ENCODE results near the gene GRAMD1A. TPM values are rescaled to one million over a fixed set of nuclear protein-coding genes. Genes with fewer than 3 reads are reported as not detected.
"Not testable (repeated sequence)": the region's sequence is repeated elsewhere in the genome, so short reads cannot be mapped to it uniquely, and the experiment has no call there.

The GRAMD1A gene
- total RNA-seq, 1 donor from 2014 or later, result 88.0 TPM

GRCh38 chr19:34960940-34961679, 39.0 kb upstream of the GRAMD1A start:
- no peak for DNase-seq (ENCODE audit: low read depth)
- Histone ChIP-seq H3K4me3 (ENCODE audit: low read depth, low read length) (no peak overlapping the region), H3K36me3 (ENCODE audit: control insufficient read depth, insufficient read depth, low read length) (peaks cover 13% of the 10 kb centered on the region), H3K27me3 (ENCODE audit: control insufficient read depth, insufficient read depth, low read length) (no peaks in the 10 kb centered on the region)
- TF ChIP-seq CTCF (IDR thresholded peaks at IDR 0.05; ENCODE audit: insufficient read depth, low read length, poor library complexity, severe bottlenecking), result no peak

GRCh38 chr19:34961775-34962686, 38.1 kb upstream of the GRAMD1A start:
- Histone ChIP-seq H3K27me3 (ENCODE audit: control insufficient read depth, insufficient read depth, low read length) (no peaks in the 10 kb centered on the region), H3K36me3 (ENCODE audit: control insufficient read depth, insufficient read depth, low read length) (peaks cover 12% of the 10 kb centered on the region), H3K4me3 (ENCODE audit: low read depth, low read length) (no peak overlapping the region)
- TF ChIP-seq CTCF (IDR thresholded peaks at IDR 0.05; ENCODE audit: insufficient read depth, low read length, poor library complexity, severe bottlenecking), result no peak
- DNase-seq (ENCODE audit: low read depth), result no peak

- Histone ChIP-seq H3K36me3 (ENCODE audit: control insufficient read depth, insufficient read depth, low read length) (peaks cover 9% of the 10 kb centered on the region), H3K4me3 (ENCODE audit: low read depth, low read length) (peak overlapping the region; percentile 83), H3K27me3 (ENCODE audit: control insufficient read depth, insufficient read depth, low read length) (no peaks in the 10 kb centered on the region)
- TF ChIP-seq CTCF (IDR thresholded peaks at IDR 0.05; ENCODE audit: insufficient read depth, low read length, poor library complexity, severe bottlenecking), result no peak
- no peak for DNase-seq (ENCODE audit: low read depth)
Observed at GRCh38 chr19:34962687-34963572, 37.2 kb upstream of the GRAMD1A start.

- H3K36me3 ChIP-seq (ENCODE audit: control insufficient read depth, insufficient read depth, low read length), result peaks cover 3% of the 10 kb centered on the region
- H3K4me3 ChIP-seq (ENCODE audit: low read depth, low read length), result peak within 1 kb of the TSS; percentile 83
- no peak for TF ChIP-seq CTCF (IDR thresholded peaks at IDR 0.05; ENCODE audit: insufficient read depth, low read length, poor library complexity, severe bottlenecking)
- no peak for DNase-seq (ENCODE audit: low read depth)
- H3K27me3 ChIP-seq (ENCODE audit: control insufficient read depth, insufficient read depth, low read length), result no peaks in the 10 kb centered on the region
Observed at GRCh38 chr19:34963573-34964406, 36.3 kb upstream of the GRAMD1A start, which contains the start of gene ZNF792. ZNF792 (minus strand) TSS chr19:34964229; CDS start chr19:34963662, 567 bp downstream.

GRCh38 chr19:34964598-34964997, 35.5 kb upstream of the GRAMD1A start:
- DNase-seq (ENCODE audit: low read depth), result no peak
- TF ChIP-seq CTCF (IDR thresholded peaks at IDR 0.05; ENCODE audit: insufficient read depth, low read length, poor library complexity, severe bottlenecking), result no peak
- no peaks in the 10 kb centered on the region for H3K27me3 ChIP-seq (ENCODE audit: control insufficient read depth, insufficient read depth, low read length)
- peaks cover 1% of the 10 kb centered on the region for H3K36me3 ChIP-seq (ENCODE audit: control insufficient read depth, insufficient read depth, low read length)
- H3K4me3 ChIP-seq (ENCODE audit: low read depth, low read length), result no peak overlapping the region

- not testable (repeated sequence) for H3K36me3 ChIP-seq (ENCODE audit: control insufficient read depth, insufficient read depth, low read length); DNase-seq (ENCODE audit: low read depth); H3K4me3 ChIP-seq (ENCODE audit: low read depth, low read length); H3K27me3 ChIP-seq (ENCODE audit: control insufficient read depth, insufficient read depth, low read length)
Observed at GRCh38 chr19:34965505-34965904, 34.6 kb upstream of the GRAMD1A start.

Data from kidney epithelial cell (primary cell).